ENCODE measurements around the gene LDAF1. TPM values are rescaled to one million over a fixed set of nuclear protein-coding genes. Genes with fewer than 3 reads are reported as not detected.

LDAF1 gene
- total and polyA plus RNA-seq, 9 donors, result 33.5 to 89.5 (median 71.7) TPM

GRCh38 chr16:21189311-21189710, 30.8 kb downstream of the LDAF1 start:
- H3K4me1 ChIP-seq (ENCODE audit: insufficient read depth), result peaks cover 2% of the 10 kb centered on the region
- no peak overlapping the region for H3K27ac ChIP-seq
- H3K27me3 ChIP-seq, result no peaks in the 10 kb centered on the region
- intact Hi-C loops (cut with DNase I), result no loop called here
- no peak overlapping the region for H3K4me3 ChIP-seq
- 73 to 82% (median 80%) methylated on average over 5 of the region's 5 CpGs for WGBS, 3 donors
- TF ChIP-seq CTCF (IDR thresholded peaks at IDR 0.05) (no peak), POLR2A (IDR thresholded peaks at IDR 0.05) (no peak), EP300 (IDR thresholded peaks at IDR 0.05) (no peak)
- no peaks in the 10 kb centered on the region for H3K9me3 ChIP-seq
- no peaks in the 10 kb centered on the region for H3K36me3 ChIP-seq
- DNase-seq, result no peak

GRCh38 chr16:21190013-21190412, 31.5 kb downstream of the LDAF1 start:
- H3K27me3 ChIP-seq, result no peaks in the 10 kb centered on the region
- intact Hi-C loops (cut with DNase I), result no loop called here
- H3K9me3 ChIP-seq, result no peaks in the 10 kb centered on the region
- 94 to 99% (median 94%) methylated on average over 4 of the region's 4 CpGs for WGBS, 3 donors
- DNase-seq, result no peak
- H3K36me3 ChIP-seq, result no peaks in the 10 kb centered on the region
- H3K4me1 ChIP-seq (ENCODE audit: insufficient read depth), result peaks cover 2% of the 10 kb centered on the region
- no peak overlapping the region for H3K27ac ChIP-seq
- H3K4me3 ChIP-seq, result no peak overlapping the region
- TF ChIP-seq CTCF (IDR thresholded peaks at IDR 0.05) (no peak), EP300 (IDR thresholded peaks at IDR 0.05) (no peak), POLR2A (IDR thresholded peaks at IDR 0.05) (no peak)

GRCh38 chr16:21190599-21190998, 32.1 kb downstream of the LDAF1 start:
- H3K4me1 ChIP-seq (ENCODE audit: insufficient read depth), result peaks cover 2% of the 10 kb centered on the region
- intact Hi-C loops (cut with DNase I), result no loop called here
- no peak for DNase-seq
- H3K9me3 ChIP-seq, result no peaks in the 10 kb centered on the region
- no peaks in the 10 kb centered on the region for H3K36me3 ChIP-seq
- no peak overlapping the region for H3K4me3 ChIP-seq
- H3K27ac ChIP-seq, result no peak overlapping the region
- no peaks in the 10 kb centered on the region for H3K27me3 ChIP-seq
- no peak for TF ChIP-seq EP300 (IDR thresholded peaks at IDR 0.05)
- no peak for TF ChIP-seq CTCF (IDR thresholded peaks at IDR 0.05)
- TF ChIP-seq POLR2A (IDR thresholded peaks at IDR 0.05), result no peak

- Histone ChIP-seq H3K27me3 (no peaks in the 10 kb centered on the region), H3K27ac (no peak overlapping the region), H3K4me1 (ENCODE audit: insufficient read depth) (peaks cover 2% of the 10 kb centered on the region), H3K36me3 (no peaks in the 10 kb centered on the region), H3K4me3 (no peak overlapping the region), H3K9me3 (no peaks in the 10 kb centered on the region)
- WGBS, 3 donors, result 42 to 64% (median 64%) methylated on average over 1 of the region's 1 CpG
- no peak for DNase-seq
- TF ChIP-seq CTCF (IDR thresholded peaks at IDR 0.05), result no peak
- TF ChIP-seq EP300 (IDR thresholded peaks at IDR 0.05), result no peak
- TF ChIP-seq POLR2A (IDR thresholded peaks at IDR 0.05), result no peak
- intact Hi-C loops (cut with DNase I), result no loop called here
Observed at GRCh38 chr16:21192991-21193390, 34.5 kb downstream of the LDAF1 start.
